ENCODE results near the gene LSMEM2.

DNA sequence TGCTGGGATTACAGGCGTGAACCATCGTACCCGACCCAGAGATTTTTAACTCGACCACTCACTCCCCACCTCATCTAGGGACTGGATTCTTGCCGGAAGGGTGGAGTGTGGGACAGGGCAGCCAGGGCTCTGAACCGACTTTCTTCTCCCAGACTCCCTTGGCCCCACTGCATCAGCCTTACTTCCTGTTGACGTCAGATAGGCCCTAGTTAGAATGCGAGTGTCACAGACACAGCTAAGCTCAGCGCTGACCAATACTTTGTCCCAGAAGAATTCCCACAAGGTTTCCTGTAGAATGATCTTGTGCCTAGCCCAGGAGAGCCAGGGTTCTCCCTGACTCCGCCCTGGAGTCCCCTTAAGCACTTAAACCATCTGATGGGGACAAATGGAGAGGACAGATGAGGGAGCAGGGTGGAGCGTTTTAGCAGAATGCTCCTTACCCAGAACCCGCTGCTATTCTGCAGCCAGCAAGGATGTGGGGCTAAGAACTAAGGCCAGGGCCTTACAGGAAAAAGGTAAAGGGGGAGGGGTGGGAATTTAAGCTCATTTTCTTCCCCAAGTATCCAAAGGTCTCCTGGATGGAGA is 54.9 kb downstream of the LSMEM2 start:
- TF ChIP-seq POLR2AphosphoS5 (IDR thresholded peaks at IDR 0.05; ENCODE audit: borderline replicate concordance, low read depth, low read length) = no peak
- TF ChIP-seq EZH2 (IDR thresholded peaks at IDR 0.05) = no peak
- no peak for TF ChIP-seq FOXP2 (optimal IDR thresholded peaks at IDR 0.05; ENCODE audit: control extremely low read depth, extremely low read length, insufficient read depth)

All from SK-N-MC (cell line).